Astrocyte of the spinal cord (primary cell): ENCODE data around the gene KRTAP3-3.

ENCODE experiments used
- DNase-seq: peaks from one replicate; pipeline ENCODE4 v3.0.0; 2011; ENCODE audit warnings: low read depth, low spot score
- H3K4me3 ChIP-seq: 2 replicates; pipeline ENCODE4 v1.5.1; 2011; ENCODE audit warnings: low read depth, mild to moderate bottlenecking, low read length, moderate library complexity
- in situ Hi-C: cut with HindIII; loops from 2 replicates; pipeline ENCODE4 v1.10.0; 2017; ENCODE audit warnings: low sequenced_read_pairs
- TF ChIP-seq, protein P1 (sequence below): IDR thresholded peaks from 2 replicates; pipeline ENCODE4 v1.5.1; 2012; ENCODE audit warnings: low read depth, mild to moderate bottlenecking, low read length, inconsistent platforms

The KRTAP3-3 gene

DNA sequence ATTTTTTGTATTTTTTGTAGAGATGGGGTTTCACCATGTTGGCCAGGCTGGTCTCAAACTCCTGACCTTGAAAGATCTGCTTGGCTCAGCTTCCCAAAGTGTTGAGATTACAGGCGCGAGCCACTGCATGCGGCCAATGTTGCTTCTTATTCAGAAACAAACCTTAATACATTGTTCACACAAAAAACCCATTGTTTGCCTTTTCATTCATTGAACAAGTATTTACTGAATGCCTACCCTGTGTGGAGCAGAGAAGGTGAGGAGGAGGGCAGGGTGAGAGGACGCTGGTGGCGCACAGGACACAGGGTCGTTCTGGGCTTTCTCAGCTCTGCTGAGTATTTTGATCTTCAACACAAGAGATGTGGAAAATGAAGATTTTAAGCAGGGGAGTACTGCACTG lies 48.5 kb downstream of the KRTAP3-3 start:
- no peak overlapping the region for H3K4me3 ChIP-seq
- in situ Hi-C loops, result no loop called here
- DNase-seq, result no peak
- TF ChIP-seq, protein P1, sequence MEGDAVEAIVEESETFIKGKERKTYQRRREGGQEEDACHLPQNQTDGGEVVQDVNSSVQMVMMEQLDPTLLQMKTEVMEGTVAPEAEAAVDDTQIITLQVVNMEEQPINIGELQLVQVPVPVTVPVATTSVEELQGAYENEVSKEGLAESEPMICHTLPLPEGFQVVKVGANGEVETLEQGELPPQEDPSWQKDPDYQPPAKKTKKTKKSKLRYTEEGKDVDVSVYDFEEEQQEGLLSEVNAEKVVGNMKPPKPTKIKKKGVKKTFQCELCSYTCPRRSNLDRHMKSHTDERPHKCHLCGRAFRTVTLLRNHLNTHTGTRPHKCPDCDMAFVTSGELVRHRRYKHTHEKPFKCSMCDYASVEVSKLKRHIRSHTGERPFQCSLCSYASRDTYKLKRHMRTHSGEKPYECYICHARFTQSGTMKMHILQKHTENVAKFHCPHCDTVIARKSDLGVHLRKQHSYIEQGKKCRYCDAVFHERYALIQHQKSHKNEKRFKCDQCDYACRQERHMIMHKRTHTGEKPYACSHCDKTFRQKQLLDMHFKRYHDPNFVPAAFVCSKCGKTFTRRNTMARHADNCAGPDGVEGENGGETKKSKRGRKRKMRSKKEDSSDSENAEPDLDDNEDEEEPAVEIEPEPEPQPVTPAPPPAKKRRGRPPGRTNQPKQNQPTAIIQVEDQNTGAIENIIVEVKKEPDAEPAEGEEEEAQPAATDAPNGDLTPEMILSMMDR, result no peak

DNA sequence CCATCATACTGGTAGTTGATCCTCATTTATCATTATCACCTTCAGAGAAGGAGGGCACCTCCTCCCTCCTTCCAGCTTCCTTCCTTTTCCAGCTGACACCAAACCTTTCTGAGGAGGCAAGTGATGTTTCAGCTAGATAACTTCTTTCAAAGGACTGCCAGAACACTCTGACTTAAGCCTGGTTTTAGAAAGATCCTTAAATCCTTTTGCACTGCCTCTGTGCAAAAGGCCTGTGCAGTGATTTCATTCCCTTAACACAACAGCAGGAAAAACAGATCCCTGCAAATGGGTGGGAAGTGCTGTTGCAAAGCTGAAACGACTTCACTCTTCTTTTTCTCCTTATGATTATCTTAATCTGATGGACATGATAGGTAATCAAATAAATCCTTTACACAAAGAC lies 49.4 kb downstream of the KRTAP3-3 start:
- no peak for DNase-seq
- in situ Hi-C loops, result no loop called here
- TF ChIP-seq, protein P1, result no peak
- H3K4me3 ChIP-seq, result no peak overlapping the region
